PC-9 (cell line): ENCODE measurements around the gene NUF2.

ENCODE experiments used
- CTCF ChIP-seq: fragments of 200-600 bp; sonication (generic); conservative IDR thresholded peaks from 2 replicates; pipeline ENCODE4 v1.6.1; 2017; ENCODE audit warnings: mixed run types, antibody characterized with exemption, mild to moderate bottlenecking, moderate library complexity
- EZH2 ChIP-seq: fragments of 200-600 bp; sonication (generic); IDR thresholded peaks from 2 replicates; pipeline ENCODE4 v1.8.0; 2017; ENCODE audit warnings: antibody characterized with exemption, low read depth

GRCh38 chr1:163399976-163400601 is 78.3 kb downstream of the NUF2 start:
- TF ChIP-seq CTCF (no peak), EZH2 (no peak)
